Spleen (tissue), 11 donors: ENCODE measurements around the gene UGT1A5. TPM values are rescaled to one million over a fixed set of nuclear protein-coding genes. Genes with fewer than 3 reads are reported as not detected.

Source experiments
- DNase-seq: peaks from one replicate; pipeline ENCODE4 v3.0.0-alpha.2; 2020
- H3K27ac ChIP-seq, 8 donors: fragments of 200-600 bp; sonication (generic) in 7 of 8; 1 replicate in 4 of 8; 2 replicates in 4 of 8; pipeline versions ENCODE4 v1.5.0 to v1.8.0; 2016 to 2021; ENCODE audit warnings: inconsistent platforms in 4 of 8, mild to moderate bottlenecking in 4 of 8, moderate library complexity in 1 of 8
- H3K27me3 ChIP-seq, 7 donors: fragments of 200-600 bp; sonication (generic) in 6 of 7; replicated peaks in 1 of 7; 1 replicate in 4 of 7; 2 replicates in 3 of 7; pipeline versions ENCODE4 v1.5.0 to v1.8.0; 2016 to 2021; ENCODE audit warnings: inconsistent platforms in 3 of 7, mild to moderate bottlenecking in 1 of 7
- H3K36me3 ChIP-seq, 6 donors: fragments of 200-600 bp; sonication (generic) in 5 of 6; 1 replicate in 4 of 6; 2 replicates in 2 of 6; pipeline versions ENCODE4 v1.5.0 to v1.8.0; 2016 to 2021; ENCODE audit warnings: inconsistent platforms in 2 of 6
- H3K4me1 ChIP-seq, 6 donors: fragments of 200-600 bp; sonication (generic) in 5 of 6; 1 replicate in 3 of 6; 2 replicates in 3 of 6; pipeline versions ENCODE4 v1.5.0 to v1.8.0; 2016 to 2021; ENCODE audit warnings: inconsistent platforms in 3 of 6
- H3K4me3 ChIP-seq, 8 donors: fragments of 200-600 bp; sonication (generic) in 7 of 8; 1 replicate in 4 of 8; 2 replicates in 4 of 8; pipeline versions ENCODE4 v1.5.0 to v1.8.0; 2016 to 2021; ENCODE audit warnings: inconsistent platforms in 4 of 8, mild to moderate bottlenecking in 4 of 8, moderate library complexity in 2 of 8
- H3K9me3 ChIP-seq, 8 donors: fragments of 200-600 bp; sonication (generic) in 7 of 8; 1 replicate in 4 of 8; 2 replicates in 4 of 8; pipeline versions ENCODE4 v1.5.0 to v1.8.0; 2016 to 2021; ENCODE audit warnings: inconsistent platforms in 4 of 8
- POLR2A ChIP-seq, 3 donors: fragments of 450-650 bp; IDR thresholded peaks; one replicate each; pipeline ENCODE4 v1.5.1; 2017; ENCODE audit warnings: antibody characterized with exemption in 3 of 3, mild to moderate bottlenecking in 1 of 3
- POLR2AphosphoS5 ChIP-seq, 3 donors: sonication (generic); formaldehyde crosslinking; IDR thresholded peaks; one replicate each; pipeline ENCODE4 v1.5.1; 2017; ENCODE audit warnings: antibody characterized with exemption in 3 of 3
- WGBS, 5 donors: extraction: QIAGEN DNeasy Blood & Tissue Kit in 3 of 5; methylation state at CpG; one replicate each; pipeline versions ENCODE4 v1.1.5 to v1.1.7; 2013 to 2018; 5-methylcytosine and 5-hydroxymethylcytosine counted together
- intact Hi-C: fragments of 100-400 bp; cut with DNase I; formaldehyde crosslinking; loops from one replicate; pipeline ENCODE4 v1.15.0; 2023; ENCODE audit warnings: low total_unique reads
- polyA plus RNA-seq, 3 donors: library from polyadenylated mRNA; stranded (reverse); fragments of 200-250 nt; gene quantifications; one replicate each; pipeline ENCODE4 v1.2.1, GENCODE V29; 2013
- total RNA-seq, 7 donors: library from RNA; depleted of rRNA in 3 of 7; stranded (reverse); fragments of >200 nt in 3 of 7; fragmentation: NEBNext Ultra II Directional in 4 of 7; extraction: Animal tissue kit (Norgen Biotek cat#: 25700) in 4 of 7; gene quantifications; one replicate each; pipeline versions ENCODE4 v1.1.0 to v1.2.1, GENCODE V29; 2016 to 2021
- TF ChIP-seq, protein P1 (sequence below), 11 experiments: fragments of 200-600 bp in 7 of 11; fragments of 450-650 bp in 4 of 11; sonication (generic) in 4 of 11; IDR thresholded peaks in 8 of 11; conservative IDR thresholded peaks in 3 of 11; 1 replicate in 7 of 11; 2 replicates in 4 of 11; pipeline versions ENCODE4 v1.4.0 to v1.8.0; 2016 to 2021; ENCODE audit warnings: antibody characterized with exemption in 11 of 11, inconsistent platforms in 4 of 11, mild to moderate bottlenecking in 1 of 11
- donor health status: healthy with polysubstance abuse.
- donor health status: DM: no; HTN: no; CAD: no; lungs with moderate emphysema.
- donor health status: DM: no; HTN: no; CAD: no.
- donor health status: Bipolar disorder and iron deficiency.
- donor health status: healthy.
- donor health status: DM: no; HTN: no; CAD: no.
- donor health status: DM: yes; HTN: yes; CAD: no.

Gene UGT1A5
- total and polyA plus RNA-seq, 10 donors = not detected

DNA sequence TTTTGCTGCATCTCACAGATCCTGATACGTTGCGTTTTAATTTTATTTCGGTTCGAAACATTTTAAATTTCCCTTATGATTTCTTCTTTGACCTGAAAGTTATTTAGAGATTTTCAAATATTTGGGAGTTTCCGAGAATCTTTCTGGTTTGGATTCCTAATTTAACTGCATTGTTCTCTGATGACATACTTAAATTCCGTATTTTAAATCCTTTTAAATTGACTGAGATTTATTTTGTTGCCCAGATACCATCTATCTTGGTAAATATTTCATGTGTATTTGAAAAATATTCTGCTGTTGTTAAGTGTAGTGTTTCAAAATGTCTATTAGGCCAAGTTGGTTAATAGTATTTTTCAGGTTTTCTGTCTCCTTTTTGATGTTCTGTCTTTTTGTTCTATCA is 103.2 kb downstream of the UGT1A5 start:
- WGBS, 5 donors = 71 to 94% (median 79%) methylated on average over 6 of the region's 6 CpGs
- H3K36me3 ChIP-seq = no peaks in the 10 kb centered on the region
- H3K27ac ChIP-seq = no peak overlapping the region

DNA sequence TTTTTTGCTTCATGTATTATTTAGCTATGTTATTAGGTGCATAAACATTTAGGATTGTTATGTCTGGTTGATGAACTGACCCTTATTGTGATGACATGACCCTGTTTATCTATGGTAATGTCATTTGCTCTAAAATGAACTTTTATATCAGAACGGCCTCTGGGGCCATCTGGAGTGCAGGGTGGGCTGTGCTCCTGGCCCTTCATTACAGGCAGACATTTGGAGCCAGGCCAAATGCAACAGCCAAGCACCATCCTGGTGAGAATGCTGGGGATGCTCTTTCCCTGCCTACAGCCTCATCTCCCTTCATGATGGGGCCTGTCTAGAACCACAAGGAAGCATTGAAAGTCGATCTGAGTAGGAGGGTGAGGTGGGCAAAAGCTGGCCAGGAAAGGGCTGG is 103.6 kb downstream of the UGT1A5 start:
- TF ChIP-seq POLR2A (IDR thresholded peaks at IDR 0.05) (no peak), POLR2AphosphoS5 (IDR thresholded peaks at IDR 0.05) (no peak)
- TF ChIP-seq, protein P1, sequence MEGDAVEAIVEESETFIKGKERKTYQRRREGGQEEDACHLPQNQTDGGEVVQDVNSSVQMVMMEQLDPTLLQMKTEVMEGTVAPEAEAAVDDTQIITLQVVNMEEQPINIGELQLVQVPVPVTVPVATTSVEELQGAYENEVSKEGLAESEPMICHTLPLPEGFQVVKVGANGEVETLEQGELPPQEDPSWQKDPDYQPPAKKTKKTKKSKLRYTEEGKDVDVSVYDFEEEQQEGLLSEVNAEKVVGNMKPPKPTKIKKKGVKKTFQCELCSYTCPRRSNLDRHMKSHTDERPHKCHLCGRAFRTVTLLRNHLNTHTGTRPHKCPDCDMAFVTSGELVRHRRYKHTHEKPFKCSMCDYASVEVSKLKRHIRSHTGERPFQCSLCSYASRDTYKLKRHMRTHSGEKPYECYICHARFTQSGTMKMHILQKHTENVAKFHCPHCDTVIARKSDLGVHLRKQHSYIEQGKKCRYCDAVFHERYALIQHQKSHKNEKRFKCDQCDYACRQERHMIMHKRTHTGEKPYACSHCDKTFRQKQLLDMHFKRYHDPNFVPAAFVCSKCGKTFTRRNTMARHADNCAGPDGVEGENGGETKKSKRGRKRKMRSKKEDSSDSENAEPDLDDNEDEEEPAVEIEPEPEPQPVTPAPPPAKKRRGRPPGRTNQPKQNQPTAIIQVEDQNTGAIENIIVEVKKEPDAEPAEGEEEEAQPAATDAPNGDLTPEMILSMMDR (IDR thresholded peaks at IDR 0.05 in 8 of 11, conservative IDR thresholded peaks at IDR 0.05 in 3 of 11) = no peak
- peak; percentile 22 for DNase-seq
- no peak overlapping the region for H3K27ac ChIP-seq
- H3K9me3 ChIP-seq = peaks cover 0 to 4% (median 0%) of the 10 kb centered on the region in 8 donors
- H3K4me1 ChIP-seq = no peaks in the 10 kb centered on the region
- 54 to 75% (median 68%) methylated on average over 2 of the region's 2 CpGs for WGBS, 5 donors
- no peaks in the 10 kb centered on the region for H3K36me3 ChIP-seq
- intact Hi-C loops = no loop called here
- H3K4me3 ChIP-seq = no peak overlapping the region
- peaks cover 0 to 20% (median 0%) of the 10 kb centered on the region in 7 donors for H3K27me3 ChIP-seq

More for the DNA sequence above, 103.2 kb downstream of the UGT1A5 start:
- Histone ChIP-seq H3K27me3 (peaks cover 0 to 24% (median 0%) of the 10 kb centered on the region in 7 donors), H3K4me3 (no peak overlapping the region), H3K9me3 (peaks cover 0 to 4% (median 0%) of the 10 kb centered on the region in 8 donors), H3K4me1 (no peaks in the 10 kb centered on the region)
- DNase-seq = no peak
- intact Hi-C loops = no loop called here
- TF ChIP-seq, protein P1 (IDR thresholded peaks at IDR 0.05 in 8 of 11, conservative IDR thresholded peaks at IDR 0.05 in 3 of 11) = no peak
- TF ChIP-seq POLR2A (IDR thresholded peaks at IDR 0.05) = no peak
- TF ChIP-seq POLR2AphosphoS5 (IDR thresholded peaks at IDR 0.05) = no peak

GRCh38 chr2:233816771-233817170 is 104.1 kb downstream of the UGT1A5 start:
- no peak overlapping the region for H3K4me3 ChIP-seq
- no peak overlapping the region for H3K27ac ChIP-seq
- no peaks in the 10 kb centered on the region for H3K36me3 ChIP-seq
- DNase-seq = peak; percentile 46
- TF ChIP-seq, protein P1 (IDR thresholded peaks at IDR 0.05 in 8 of 11, conservative IDR thresholded peaks at IDR 0.05 in 3 of 11) = no peak
- TF ChIP-seq POLR2AphosphoS5 (IDR thresholded peaks at IDR 0.05) = no peak
- TF ChIP-seq POLR2A (IDR thresholded peaks at IDR 0.05) = no peak
- peaks cover 0 to 4% (median 0%) of the 10 kb centered on the region in 8 donors for H3K9me3 ChIP-seq
- 75 to 81% (median 78%) methylated on average over 4 of the region's 4 CpGs for WGBS, 5 donors
- peaks cover 0 to 15% (median 0%) of the 10 kb centered on the region in 7 donors for H3K27me3 ChIP-seq
- no peaks in the 10 kb centered on the region for H3K4me1 ChIP-seq
- intact Hi-C loops = no loop called here

DNA sequence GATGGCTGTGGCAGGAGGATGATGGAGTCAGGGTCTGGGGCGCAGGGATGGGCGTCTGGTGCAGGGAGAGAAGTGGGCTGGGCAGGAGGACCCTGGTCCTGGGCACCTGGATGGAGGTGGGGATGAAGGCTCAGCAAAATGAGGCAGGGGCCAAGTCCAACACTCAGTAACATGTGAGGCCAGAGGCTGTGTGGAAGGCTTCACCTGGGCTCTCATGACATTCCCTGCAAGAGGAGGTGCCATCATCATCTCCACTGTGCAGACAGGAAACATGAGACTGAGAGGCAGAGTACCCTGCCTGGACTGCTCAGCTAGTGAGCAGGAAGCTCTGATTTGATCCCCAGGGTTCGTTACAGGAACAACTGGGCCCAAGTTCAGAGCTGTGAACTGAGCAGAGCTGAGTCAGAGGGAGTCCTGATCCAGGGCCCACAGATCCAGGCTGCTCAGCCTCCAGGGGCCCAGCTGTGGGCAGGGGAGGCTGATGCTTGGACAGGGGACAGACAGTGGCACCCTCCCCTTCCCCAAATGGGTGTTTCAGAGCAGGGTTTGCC is 104.7 kb downstream of the UGT1A5 start:
- TF ChIP-seq, protein P1 (IDR thresholded peaks at IDR 0.05 in 8 of 11, conservative IDR thresholded peaks at IDR 0.05 in 3 of 11) = no peak
- TF ChIP-seq POLR2AphosphoS5 (IDR thresholded peaks at IDR 0.05) (no peak), POLR2A (IDR thresholded peaks at IDR 0.05) (no peak)

More for the DNA sequence above, 104.7 kb downstream of the UGT1A5 start:
- Histone ChIP-seq H3K27me3 (peaks cover 0 to 13% (median 0%) of the 10 kb centered on the region in 7 donors), H3K4me3 (no peak overlapping the region), H3K27ac (no peak overlapping the region), H3K36me3 (no peaks in the 10 kb centered on the region), H3K9me3 (peaks cover 0 to 4% (median 0%) of the 10 kb centered on the region in 8 donors), H3K4me1 (no peaks in the 10 kb centered on the region)
- intact Hi-C loops = no loop called here
- peak; percentile 49 for DNase-seq
- 63 to 80% (median 74%) methylated on average over 3 of the region's 3 CpGs for WGBS, 5 donors
